Coronary artery (tissue), 2 donors: ENCODE results near the gene NSUN4.
A peak's percentile ranks its signal among the peaks of the same experiment; 100 is the strongest.

Experiments used
- DNase-seq: peaks from one replicate; pipeline ENCODE4 v3.0.0-alpha.2; 2017; ENCODE audit warnings: low spot score
- H3K27ac ChIP-seq, 2 donors: fragments of 200-600 bp; sonication (generic); one replicate each; pipeline ENCODE4 v1.5.1; 2016 to 2019
- H3K4me3 ChIP-seq: fragments of 200-600 bp; sonication (generic); 2 replicates; pipeline ENCODE4 v1.5.1; 2016; ENCODE audit warnings: mild to moderate bottlenecking, moderate library complexity
- TF ChIP-seq, protein P1 (sequence below): fragments of 200-600 bp; sonication (generic); IDR thresholded peaks from one replicate; pipeline ENCODE4 v1.5.1; 2019; ENCODE audit warnings: antibody characterized with exemption

The NSUN4 gene

GRCh38 chr1:46405197-46405555 lies 64.6 kb downstream of the NSUN4 start:
- Histone ChIP-seq H3K27ac (no peak overlapping the region), H3K4me3 (no peak overlapping the region)
- TF ChIP-seq, protein P1, sequence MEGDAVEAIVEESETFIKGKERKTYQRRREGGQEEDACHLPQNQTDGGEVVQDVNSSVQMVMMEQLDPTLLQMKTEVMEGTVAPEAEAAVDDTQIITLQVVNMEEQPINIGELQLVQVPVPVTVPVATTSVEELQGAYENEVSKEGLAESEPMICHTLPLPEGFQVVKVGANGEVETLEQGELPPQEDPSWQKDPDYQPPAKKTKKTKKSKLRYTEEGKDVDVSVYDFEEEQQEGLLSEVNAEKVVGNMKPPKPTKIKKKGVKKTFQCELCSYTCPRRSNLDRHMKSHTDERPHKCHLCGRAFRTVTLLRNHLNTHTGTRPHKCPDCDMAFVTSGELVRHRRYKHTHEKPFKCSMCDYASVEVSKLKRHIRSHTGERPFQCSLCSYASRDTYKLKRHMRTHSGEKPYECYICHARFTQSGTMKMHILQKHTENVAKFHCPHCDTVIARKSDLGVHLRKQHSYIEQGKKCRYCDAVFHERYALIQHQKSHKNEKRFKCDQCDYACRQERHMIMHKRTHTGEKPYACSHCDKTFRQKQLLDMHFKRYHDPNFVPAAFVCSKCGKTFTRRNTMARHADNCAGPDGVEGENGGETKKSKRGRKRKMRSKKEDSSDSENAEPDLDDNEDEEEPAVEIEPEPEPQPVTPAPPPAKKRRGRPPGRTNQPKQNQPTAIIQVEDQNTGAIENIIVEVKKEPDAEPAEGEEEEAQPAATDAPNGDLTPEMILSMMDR, result no peak
- no peak for DNase-seq

GRCh38 chr1:46405724-46406123 lies 65.1 kb downstream of the NSUN4 start:
- Histone ChIP-seq H3K27ac (no peak overlapping the region), H3K4me3 (no peak overlapping the region)
- no peak for DNase-seq
- TF ChIP-seq, protein P1, result no peak

DNA sequence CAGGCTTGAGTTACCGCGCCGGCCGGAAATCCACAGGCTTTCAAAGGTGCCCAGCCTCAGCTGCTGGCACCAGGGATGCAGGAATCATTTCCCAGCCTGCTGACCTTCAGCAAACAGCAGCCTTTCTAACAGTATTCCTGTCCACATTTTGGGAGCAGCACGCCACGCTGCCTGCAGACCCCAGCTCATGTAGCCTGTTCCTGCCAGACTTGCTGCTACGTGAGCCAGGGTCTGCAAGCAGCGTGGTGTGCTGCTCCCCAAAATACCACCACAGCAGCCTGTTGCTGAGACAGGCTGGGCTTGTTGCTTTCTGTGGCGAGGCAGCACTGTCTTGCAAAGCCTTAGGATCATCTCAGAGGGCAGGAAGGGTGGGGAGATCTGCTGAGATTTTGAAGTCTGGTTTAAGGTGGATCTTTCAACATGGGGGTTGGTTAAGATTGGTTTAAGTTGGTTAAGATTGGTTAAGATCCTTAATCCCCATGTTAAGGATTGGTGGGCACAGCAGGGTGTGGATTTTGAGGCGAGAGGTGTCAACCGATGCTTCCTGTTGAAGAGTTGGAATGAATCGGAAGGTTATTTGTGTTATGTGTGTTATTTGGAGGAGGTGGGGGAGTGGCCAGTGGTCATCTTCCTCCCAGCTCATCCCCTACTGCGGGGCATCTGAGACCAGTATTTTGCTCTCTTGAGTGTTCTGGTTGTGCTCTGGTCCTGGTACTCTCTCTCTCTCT lies 66.4 kb downstream of the NSUN4 start:
- TF ChIP-seq, protein P1, result no peak
- no peak for DNase-seq
- peak overlapping the region; percentile 58 for H3K4me3 ChIP-seq
- H3K27ac ChIP-seq, result no peak overlapping the region

- Histone ChIP-seq H3K27ac (no peak overlapping the region), H3K4me3 (no peak overlapping the region)
- DNase-seq, result no peak
- TF ChIP-seq, protein P1, result no peak
These were observed 67.0 kb downstream of the NSUN4 start for GRCh38 chr1:46407636-46408035.

- TF ChIP-seq, protein P1, result no peak
- H3K4me3 ChIP-seq, result no peak overlapping the region
- H3K27ac ChIP-seq, result no peak overlapping the region
- DNase-seq, result no peak
These were observed 67.9 kb downstream of the NSUN4 start for GRCh38 chr1:46408356-46409062.

- no peak overlapping the region for H3K4me3 ChIP-seq
- no peak overlapping the region for H3K27ac ChIP-seq
- TF ChIP-seq, protein P1, result no peak
These were observed 68.4 kb downstream of the NSUN4 start for GRCh38 chr1:46409063-46409372.

More at GRCh38 chr1:46409063-46409372, 68.4 kb downstream of the NSUN4 start:
- no peak for DNase-seq
